ENCODE data around the gene LRP4.

DNA sequence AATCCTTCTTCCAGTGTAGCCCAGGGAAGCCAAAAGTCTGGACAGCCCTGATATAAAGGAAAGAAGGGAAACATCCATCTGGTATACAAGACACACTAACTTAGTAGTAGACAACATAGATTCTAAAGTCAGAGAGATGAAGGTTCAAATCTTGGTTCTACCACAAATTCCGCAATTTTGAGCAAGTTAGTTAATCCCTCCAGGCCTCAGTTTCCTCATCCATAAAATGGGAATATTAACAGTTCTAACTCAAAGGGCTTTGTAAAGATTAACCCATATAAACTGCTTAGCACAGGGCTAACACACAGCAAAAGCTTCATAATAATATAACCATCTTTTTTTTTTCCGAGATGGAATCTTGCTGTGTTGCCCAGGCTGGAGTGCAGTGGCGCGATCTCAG, 10.7 kb downstream of the LRP4 start:
- no peak for TF ChIP-seq EZH2 (IDR thresholded peaks at IDR 0.05; ENCODE audit: borderline replicate concordance, low read length)
- TF ChIP-seq, protein P1, sequence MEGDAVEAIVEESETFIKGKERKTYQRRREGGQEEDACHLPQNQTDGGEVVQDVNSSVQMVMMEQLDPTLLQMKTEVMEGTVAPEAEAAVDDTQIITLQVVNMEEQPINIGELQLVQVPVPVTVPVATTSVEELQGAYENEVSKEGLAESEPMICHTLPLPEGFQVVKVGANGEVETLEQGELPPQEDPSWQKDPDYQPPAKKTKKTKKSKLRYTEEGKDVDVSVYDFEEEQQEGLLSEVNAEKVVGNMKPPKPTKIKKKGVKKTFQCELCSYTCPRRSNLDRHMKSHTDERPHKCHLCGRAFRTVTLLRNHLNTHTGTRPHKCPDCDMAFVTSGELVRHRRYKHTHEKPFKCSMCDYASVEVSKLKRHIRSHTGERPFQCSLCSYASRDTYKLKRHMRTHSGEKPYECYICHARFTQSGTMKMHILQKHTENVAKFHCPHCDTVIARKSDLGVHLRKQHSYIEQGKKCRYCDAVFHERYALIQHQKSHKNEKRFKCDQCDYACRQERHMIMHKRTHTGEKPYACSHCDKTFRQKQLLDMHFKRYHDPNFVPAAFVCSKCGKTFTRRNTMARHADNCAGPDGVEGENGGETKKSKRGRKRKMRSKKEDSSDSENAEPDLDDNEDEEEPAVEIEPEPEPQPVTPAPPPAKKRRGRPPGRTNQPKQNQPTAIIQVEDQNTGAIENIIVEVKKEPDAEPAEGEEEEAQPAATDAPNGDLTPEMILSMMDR (conservative IDR thresholded peaks at IDR 0.05 in 1 of 2, IDR thresholded peaks at IDR 0.05 in 1 of 2; ENCODE audit: extremely low read depth in 1 of 2, insufficient read depth in 1 of 2, low read depth in 1 of 2, low read length in 2 of 2): no peak
